HTERT RPE-1 (cell line): Measurements from ENCODE around the gene AKAP9.
"Not testable (repeated sequence)": the region's sequence is repeated elsewhere in the genome, so short reads cannot be mapped to it uniquely, and the experiment has no call there.

ENCODE experiments used
- in situ Hi-C: fragments of 300-500 bp; cut with MboI; formaldehyde crosslinking; loops from 4 replicates; pipeline ENCODE4 v1.14.3; 2020; ENCODE audit warnings: low sequenced_read_pairs

AKAP9 gene

DNA sequence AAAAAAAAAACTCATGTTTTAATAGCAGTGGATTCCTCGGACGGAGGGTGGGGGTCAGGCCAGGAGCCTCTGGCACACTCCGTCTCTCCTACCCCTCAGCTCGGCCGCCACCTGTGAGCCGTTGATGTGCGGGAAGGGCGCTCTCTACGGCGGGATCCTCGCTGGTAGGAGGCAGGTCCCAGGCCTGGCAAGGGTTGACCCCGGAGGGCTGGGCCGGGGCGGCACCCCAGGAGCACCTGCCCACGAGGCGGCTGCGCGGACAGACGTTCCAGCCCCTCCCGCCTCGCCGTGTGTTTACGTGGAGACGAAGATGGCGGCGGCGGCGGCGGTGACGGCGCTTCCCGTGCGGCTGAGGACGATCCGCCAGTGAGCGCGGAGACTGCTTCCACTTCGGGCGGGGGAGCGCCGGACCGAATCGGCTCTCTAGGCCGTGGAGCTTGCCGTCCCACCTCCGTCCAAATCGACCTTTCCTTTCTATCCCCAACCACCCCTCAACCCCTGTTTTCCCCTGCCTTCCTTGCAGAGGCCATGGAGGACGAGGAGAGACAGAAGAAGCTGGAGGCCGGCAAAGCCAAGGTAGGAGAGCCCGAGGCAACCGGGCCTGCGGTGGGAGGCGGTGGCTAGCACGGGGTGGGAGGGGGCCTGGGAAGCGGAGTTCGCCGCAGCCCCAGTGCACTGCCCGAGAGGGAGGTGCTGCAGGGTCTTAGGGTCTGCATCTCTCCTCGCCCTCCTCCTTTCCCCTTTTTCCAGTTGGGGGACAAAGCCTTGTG lies at the start of gene AKAP9:
Gene AKAP9, plus strand, starts transcription at position 291 of the 770 bp plus-strand sequence. Its CDS starts 238 bp downstream, at position 529.
- in situ Hi-C loops, result no loop called here

DNA sequence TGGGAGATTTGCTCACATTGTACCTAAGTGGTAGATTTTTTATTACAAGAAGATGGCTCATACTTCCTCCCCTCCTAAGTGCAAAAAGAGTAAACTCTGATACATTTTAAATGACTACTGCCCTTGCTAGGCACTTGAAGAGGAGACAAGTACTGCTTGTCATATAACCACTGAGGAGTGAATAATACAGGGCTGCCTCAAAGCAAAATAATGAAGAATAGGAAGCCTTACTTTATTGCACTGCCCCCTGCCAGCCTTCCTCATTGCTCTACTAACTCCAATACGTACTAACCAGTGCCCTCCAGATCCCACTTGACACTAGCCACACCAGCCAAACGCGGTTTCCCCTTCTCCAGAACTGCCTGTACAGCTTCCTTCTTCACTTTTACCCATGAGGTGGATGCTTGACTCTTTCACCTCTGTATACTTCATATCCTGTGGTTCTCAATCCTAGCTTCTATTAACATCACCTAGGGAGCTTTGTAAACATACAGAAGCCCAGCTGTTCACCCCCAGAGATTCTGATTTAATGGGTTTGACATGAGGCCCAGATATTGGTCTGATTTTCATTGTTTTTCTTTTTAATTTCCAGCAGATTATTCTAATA lies 48.5 kb upstream of the AKAP9 start:
- in situ Hi-C loops, result no loop called here

DNA sequence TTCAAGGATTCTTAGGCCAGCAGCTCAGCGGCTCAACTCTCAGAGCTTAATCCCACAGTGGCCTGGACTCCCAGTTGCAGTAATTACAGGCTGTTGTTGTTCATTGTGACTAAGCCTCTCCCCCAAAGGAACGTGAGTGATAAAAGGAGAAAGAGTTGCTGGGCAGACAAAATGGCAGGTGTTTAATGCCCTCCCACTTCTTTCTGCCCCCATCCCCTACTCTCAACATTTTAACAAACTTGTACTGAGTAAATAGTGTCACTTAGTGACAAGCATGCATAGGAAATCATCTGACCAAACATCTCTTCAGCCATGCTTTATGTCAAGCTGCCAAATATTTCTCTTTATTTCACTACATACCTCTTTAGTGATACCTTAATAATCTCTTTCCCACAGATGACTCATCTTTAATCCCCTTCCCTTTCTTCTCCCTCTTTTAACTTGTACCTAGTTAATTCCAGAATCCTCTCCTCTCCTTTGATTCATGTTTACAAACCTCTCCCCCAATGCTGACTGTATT lies 47.8 kb upstream of the AKAP9 start:
- in situ Hi-C loops, result no loop called here

DNA sequence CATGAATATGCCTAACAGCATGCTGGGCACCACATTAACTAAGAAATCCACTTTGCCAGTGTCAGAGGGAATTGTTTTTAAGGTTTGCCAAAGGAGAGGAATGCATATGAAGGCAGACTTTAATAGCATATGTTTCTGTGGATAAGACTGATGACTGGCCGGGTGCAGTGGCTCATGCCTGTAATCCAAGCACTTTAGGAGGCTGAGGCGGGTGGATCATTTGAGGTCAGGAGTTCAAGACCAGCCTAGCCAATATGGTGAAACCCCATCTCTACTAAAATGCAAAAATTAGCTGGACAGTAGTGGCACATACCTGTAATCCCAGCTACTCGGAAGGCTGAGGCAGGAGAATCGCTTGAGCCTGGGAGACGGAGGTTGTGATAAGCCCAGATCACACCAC lies 47.0 kb upstream of the AKAP9 start:
- in situ Hi-C loops, result not testable (repeated sequence)

DNA sequence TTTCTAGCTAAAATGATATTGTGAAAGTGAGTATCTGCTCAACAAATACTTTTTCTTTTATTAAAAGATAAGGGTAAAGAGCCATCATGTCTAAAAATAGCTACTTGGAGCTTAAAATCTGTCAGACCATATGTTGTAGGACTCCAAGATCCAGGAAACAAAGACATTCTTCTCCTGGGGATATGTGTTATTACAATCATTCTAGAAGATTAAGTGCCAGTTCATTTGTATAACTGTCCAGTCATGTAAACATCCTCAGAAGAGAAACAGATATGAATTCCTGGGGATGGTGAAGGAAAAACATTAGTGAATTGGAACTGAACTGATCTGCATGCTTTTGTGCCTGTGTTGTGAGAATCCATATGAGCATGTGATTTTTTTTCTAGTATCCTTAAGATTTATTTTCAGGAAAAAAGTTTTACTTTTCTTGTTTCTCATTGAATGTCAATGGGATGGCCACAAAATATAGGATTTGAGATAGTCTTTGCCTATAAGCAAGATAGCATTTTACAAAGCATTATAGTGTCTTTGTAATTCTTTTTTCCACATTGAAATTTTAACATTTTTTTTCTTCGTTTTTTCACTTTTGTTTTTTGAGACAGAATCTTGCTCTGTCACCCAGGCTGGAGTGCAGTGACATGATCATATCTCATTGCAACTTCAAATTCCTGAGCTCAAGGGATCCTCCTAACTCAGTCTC lies 45.7 kb upstream of the AKAP9 start:
- in situ Hi-C loops, result no loop called here

DNA sequence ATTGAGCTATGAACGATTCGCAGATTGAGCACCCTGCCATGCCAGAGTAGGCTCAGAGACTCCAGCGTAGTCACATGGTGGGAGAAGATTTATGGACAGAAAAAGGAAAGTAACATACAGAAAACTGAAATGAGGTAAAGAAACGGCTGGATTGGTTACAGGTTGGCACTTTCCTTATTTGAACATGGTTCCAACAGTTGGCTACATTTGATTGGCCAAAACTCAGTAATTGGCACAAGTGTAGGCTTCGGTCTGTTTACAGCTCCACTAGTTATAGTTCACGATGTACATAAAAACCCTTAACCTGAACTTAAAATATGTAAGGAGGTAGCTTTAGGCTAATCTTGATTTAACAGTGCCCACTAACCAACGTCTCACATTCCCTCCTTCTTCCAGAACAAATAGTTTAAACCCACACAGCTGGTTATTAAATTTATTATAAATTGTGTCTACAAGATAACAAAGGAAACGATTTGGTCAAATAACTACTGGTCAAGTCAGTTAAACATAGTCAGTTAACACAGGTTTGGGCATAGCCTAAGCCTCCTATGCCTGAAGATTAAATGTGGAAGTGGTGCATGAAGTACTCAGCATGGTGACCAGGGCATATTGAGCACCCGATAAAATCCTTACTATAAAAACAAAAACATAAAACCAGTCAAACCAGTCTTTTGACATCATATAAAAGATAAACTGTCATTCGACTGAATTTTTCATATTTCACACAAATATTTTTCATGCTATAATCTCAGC lies 42.2 kb upstream of the AKAP9 start:
- in situ Hi-C loops, result no loop called here

DNA sequence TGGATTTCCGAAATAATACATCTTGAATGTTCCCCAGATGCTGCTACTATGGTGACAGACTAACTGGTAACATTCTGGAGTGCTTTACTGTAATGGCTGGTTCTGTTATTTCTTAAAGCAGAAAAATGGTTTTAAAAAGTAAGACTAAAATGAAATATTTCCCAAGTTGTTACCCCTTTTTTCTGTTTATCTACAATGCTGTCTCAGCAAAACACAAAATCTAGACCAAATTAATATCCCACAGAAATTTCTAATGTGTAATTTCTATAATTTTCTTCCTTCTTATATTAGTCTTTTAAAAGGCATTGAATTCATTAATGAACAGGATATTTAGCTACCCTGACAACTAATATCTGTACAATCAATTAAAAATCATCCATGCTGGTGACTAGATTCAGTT lies 41.1 kb upstream of the AKAP9 start:
- in situ Hi-C loops, result no loop called here

DNA sequence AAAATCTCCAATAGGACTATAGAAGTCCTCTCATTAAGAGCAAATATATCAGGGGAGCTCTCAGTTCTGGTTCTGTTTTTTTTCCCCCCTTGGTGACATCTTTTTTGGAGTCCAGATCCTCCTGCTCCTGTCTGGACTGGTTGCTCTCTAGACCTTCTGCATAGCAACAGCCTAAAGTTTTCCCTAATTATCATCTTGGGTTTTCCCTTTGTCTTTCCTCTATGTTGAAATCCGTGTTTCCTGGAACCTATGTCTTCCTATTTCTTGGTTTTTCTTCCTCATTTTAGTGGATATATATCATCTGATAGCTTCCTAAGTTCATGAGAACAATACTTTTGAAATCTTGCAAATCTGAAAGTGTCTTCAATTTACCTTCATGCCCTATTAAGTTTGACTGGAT lies 30.5 kb upstream of the AKAP9 start:
- in situ Hi-C loops, result no loop called here

DNA sequence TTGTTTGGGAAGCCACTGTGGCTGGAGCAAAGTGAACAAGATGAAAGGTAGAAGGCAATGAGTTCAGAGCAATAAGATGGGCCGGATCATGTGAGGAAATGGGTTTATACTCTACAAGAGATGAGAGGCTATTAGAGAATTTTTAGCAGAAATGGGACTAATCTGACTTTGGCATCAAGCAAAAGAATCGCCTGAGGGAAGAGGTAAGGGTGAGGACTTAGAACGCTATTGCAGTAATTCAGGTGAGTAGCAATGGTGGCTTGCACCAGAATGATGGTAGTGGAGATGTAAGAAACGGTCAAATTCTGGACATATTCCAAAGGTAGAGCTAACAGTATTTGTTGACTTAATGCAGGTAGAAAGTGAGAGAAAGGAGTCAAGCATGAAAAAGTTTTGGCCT lies 29.5 kb upstream of the AKAP9 start:
- in situ Hi-C loops, result no loop called here

DNA sequence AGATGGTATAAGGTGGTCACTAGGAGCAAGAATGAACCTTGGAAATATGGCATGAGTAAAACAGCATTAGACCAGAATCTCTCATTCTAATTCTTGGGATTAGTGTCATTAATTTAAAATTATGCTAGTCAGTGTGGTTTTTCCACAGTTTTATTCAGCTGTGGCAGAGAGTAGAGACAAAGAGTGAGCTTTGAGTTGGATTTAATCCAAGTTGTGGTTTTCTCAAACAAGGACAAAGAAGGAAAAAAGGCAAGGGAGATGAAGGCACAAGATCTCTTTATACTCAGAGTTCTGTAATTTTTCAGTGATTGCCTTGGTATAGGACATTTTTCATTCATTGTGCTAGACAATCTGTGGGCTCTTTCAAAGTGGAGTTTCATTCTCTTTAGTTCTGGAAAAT lies 28.2 kb upstream of the AKAP9 start:
- in situ Hi-C loops, result no loop called here

DNA sequence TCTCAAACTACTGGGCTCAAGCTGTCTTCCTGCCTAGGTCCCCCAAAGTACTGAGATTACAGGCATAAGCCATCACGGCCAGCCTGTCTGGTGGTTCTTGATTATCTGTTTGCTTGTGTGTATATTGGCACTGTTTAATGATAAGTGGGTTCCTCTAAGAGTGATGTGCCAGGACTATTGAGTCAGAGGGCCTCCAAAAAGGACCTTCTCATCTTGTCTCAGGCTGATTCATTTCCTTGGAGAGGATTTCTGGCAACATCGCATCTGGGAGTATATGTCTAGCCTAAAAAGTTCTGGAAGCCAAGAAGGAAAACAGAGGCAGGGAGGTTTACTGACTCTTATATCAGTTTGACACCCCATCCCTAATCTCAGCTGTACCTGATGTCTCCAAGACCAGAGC lies 27.1 kb upstream of the AKAP9 start:
- in situ Hi-C loops, result no loop called here

DNA sequence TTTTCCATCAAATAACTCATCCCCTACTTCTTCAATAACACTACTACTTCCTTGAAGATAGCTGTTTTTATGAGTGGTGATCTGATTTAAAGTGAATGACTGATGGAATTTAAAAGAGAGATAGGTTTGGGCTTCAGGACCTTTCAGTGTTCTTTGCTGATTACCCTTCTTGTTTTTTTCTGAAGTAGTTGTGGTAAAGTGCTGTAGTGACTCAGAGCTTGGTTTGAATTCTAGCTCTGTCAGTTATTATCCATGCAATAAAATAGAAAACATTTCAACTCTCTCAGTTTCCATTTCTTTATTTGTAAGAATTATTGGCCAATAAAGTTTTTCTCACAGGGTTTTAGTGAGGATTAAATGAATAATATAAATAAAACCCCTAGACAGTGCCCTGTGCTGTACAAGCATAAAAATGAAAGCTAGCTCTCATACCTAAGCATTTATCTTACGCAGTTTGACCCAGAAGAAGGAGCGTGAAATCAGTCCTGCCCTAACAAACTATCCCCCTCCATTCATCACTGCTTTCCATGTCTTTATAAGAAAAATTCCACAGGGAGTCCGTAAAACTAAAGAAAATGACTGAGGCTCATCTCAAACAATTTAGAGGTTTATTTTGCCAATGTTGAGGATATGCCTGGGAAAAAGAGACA lies 25.1 kb upstream of the AKAP9 start:
- in situ Hi-C loops, result no loop called here

DNA sequence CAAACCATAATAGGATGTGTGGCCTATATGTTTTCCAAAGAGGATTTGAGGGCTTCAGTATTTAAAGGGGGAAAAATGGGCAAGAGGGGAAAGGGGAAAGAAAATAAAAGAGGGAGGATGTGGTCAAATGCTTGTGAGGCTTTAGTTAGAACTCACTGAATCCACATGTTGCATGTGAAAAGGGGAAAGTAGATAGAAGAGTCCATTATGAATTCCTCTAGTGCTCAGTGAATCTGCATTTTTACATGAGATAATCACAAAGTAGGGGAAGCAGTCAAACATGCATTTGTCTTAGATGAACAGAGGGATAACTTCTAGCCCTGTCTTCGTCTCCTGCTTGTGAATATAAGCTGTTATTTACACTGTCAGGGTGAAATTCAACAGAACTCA lies 24.6 kb upstream of the AKAP9 start:
- in situ Hi-C loops, result no loop called here

DNA sequence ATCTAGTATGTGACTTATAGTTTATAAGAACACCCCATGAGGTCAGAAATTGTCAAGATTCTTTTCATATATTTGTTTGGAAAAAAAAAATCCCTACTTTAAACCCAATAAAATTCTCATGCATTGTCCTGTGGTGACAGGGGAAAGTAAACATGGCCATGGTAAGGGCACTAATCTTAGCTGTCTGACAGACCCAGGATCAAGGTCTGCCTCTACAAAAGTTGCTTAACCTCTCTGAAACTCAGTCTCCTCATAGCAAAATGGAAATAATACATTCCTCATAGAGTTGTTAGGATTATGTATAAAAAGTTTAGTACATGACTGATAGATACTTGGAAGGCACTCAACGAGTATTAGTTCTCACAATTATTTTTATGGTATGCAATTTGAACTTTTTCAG lies 22.3 kb upstream of the AKAP9 start:
- in situ Hi-C loops, result no loop called here

DNA sequence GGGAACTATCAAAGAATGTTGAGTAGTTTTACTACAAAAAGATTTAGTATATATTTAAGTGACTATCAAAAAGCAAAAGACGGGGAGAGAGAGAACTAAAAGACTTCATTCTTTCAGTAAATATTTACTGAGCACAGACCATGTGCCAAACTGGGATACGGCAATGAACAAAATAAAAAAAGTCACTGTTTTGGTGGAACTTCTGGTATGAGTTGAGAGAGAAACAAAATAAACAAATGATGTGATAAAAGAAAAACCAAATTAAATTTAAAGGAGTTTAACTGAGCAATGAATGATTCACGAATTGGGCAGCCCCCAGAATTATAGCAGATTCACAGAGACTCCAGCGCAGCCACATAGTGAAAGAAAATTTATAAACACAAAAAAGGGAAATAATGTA lies 17.8 kb upstream of the AKAP9 start:
- in situ Hi-C loops, result no loop called here

DNA sequence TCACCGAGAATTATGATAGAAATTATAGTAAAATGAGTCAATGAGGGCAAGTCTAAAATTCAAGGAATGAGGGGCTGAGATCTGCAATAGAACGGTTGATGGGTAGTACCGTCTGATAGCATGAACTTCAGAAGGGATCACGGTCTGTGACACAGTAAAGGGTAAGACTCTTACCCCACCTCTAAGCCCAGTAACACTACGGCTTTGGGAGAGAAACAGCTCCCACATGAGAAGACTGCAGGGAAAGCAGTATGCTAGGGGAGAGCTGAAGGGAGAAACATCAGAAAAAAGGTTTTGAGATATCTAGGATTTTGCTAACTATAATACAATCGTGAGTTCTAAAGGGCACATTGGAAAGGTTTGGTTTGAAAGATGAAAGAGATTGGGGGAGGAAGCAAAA lies 12.8 kb upstream of the AKAP9 start:
- in situ Hi-C loops, result no loop called here

DNA sequence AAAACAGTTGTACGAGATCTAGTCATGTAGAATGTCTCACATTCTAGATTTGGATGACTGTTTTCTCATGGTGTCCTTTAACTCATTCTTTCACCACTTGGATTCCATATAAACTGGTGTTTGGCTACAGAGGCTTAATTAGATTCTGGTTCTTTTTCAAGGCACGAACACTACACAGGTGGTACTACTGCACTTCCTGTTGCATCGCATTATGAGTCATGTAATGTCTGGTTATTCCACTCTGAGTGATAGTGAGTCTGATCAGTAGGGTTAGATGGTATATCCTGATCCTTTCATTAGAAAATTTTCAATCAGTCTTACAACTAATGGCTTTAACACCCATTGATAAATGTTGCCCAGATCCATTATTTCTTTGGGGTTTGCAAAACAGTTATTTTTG lies 11.2 kb upstream of the AKAP9 start:
- in situ Hi-C loops, result no loop called here

DNA sequence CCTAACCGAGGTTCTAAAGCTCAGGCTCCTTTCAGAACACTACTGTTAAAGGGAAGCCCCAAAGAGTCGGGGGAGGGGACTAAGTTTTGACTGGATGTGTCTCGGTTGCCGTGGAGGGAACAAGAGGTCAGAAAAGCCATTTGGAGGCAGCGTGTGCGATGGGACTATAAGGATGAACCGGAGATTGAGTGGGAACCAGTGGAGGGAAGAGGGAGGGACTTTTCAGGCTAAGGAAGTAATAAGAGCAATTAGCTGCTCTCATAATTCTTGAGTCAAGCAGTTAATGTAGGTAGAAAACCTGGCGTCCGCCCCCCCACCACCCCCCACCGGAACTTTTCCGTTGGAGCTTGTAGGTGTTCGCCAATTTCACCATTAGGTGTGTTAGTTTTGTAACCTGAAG lies 491 bp upstream of the AKAP9 start:
- in situ Hi-C loops, result no loop called here

DNA sequence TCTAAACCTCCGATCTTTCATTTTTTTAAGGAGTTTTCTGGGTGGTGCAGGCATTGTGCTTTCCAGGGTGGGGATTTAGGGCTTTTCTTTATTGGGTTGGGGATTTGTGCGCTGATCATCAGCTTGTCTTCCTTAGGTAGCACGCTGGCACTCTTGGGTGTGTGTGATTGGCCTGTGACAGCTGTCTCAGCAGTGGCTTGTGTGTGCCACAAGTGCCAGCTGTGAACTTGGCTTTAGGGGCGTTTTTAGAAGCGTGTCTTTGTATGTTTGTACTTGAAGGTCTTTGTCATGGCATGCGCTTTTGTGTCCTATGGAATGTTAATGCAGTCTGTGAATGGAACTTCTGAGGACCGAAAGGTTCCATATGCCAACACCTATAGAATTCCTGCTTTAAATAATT lies 788 bp downstream of the AKAP9 start:
- in situ Hi-C loops, result no loop called here

DNA sequence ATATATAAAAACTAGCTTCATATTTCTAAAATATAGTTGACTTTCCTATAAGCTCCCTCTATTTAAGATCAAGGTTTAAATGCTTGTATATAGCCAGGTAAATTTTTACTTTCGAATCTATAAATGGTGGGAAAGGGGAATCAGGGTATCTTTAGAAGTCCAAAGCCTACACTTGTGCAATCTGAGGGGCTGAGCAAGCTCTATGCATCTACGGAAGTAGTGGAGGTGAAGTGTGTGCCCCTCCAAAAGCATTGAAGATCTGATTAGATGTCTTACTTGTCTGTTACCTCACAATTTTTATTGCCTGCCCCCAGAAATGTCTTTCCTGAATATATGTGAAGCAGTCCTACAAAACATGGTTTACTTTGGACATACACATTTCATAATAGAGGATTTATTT lies 1.6 kb downstream of the AKAP9 start:
- in situ Hi-C loops, result no loop called here

DNA sequence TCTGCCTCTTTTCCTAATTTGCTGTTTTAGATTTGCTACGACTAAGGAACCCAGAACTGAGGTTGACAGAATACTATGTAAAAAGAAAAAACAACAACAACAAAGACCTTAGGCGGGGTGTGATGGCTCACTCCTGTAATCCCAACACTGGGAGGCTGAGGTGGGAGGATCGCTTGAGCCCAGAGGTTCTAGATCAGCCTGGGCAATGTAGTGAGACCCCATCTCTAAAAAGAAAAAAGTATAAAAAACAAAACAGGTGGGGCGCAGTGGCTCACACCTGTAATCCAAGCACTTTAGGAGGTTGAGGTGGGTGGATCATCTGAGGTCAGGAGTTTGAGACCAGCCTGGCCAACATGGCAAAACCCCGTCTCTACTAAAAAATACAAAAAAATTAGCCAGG lies 4.3 kb downstream of the AKAP9 start:
- in situ Hi-C loops, result not testable (repeated sequence)
